Measurements from ENCODE around the gene C11orf97.

DNA sequence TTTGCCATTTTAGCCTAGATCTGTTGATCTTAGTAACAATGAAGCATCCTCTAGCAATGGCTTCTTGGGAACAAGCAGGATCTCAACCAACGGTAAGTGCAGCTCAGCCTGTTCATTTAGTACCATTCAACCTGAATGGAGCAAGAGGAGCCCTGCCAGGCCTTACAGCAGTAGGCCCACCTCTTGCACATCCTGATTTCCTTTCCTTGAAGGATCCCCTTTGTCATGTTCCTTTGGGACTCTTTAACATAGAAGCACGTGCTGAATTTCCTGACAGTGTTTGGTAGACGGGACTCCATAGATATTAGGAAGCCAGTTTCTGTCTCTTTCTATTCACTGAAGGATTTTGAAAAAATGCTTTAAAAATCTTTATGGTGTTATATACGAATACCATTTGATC, 56.5 kb downstream of the C11orf97 start:
- TF ChIP-seq, protein P1, sequence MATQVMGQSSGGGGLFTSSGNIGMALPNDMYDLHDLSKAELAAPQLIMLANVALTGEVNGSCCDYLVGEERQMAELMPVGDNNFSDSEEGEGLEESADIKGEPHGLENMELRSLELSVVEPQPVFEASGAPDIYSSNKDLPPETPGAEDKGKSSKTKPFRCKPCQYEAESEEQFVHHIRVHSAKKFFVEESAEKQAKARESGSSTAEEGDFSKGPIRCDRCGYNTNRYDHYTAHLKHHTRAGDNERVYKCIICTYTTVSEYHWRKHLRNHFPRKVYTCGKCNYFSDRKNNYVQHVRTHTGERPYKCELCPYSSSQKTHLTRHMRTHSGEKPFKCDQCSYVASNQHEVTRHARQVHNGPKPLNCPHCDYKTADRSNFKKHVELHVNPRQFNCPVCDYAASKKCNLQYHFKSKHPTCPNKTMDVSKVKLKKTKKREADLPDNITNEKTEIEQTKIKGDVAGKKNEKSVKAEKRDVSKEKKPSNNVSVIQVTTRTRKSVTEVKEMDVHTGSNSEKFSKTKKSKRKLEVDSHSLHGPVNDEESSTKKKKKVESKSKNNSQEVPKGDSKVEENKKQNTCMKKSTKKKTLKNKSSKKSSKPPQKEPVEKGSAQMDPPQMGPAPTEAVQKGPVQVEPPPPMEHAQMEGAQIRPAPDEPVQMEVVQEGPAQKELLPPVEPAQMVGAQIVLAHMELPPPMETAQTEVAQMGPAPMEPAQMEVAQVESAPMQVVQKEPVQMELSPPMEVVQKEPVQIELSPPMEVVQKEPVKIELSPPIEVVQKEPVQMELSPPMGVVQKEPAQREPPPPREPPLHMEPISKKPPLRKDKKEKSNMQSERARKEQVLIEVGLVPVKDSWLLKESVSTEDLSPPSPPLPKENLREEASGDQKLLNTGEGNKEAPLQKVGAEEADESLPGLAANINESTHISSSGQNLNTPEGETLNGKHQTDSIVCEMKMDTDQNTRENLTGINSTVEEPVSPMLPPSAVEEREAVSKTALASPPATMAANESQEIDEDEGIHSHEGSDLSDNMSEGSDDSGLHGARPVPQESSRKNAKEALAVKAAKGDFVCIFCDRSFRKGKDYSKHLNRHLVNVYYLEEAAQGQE (IDR thresholded peaks at IDR 0.05; ENCODE audit: insufficient read depth in 1 of 2, low read depth in 2 of 2, low read length in 2 of 2), result no peak
- TF ChIP-seq TAF1 (IDR thresholded peaks at IDR 0.05; ENCODE audit: borderline replicate concordance, insufficient read depth, low read length), result no peak
- no peak for TF ChIP-seq POLR2AphosphoS5 (IDR thresholded peaks at IDR 0.05; ENCODE audit: low read depth, low read length)
- TF ChIP-seq SIN3A (IDR thresholded peaks at IDR 0.05; ENCODE audit: borderline replicate concordance, insufficient read depth, low read length), result no peak
- no peak for TF ChIP-seq FOXP2 (optimal IDR thresholded peaks at IDR 0.05; ENCODE audit: borderline replicate concordance, extremely low read depth, extremely low read length, insufficient read depth)

Data from PFSK-1 (cell line).